GM23338 (cell line): Measurements from ENCODE around the gene ALG1L2.
"Not testable (repeated sequence)": the region's sequence is repeated elsewhere in the genome, so short reads cannot be mapped to it uniquely, and the experiment has no call there.

Experiments used
- CREB1 ChIP-seq: fragments of 250-450 bp; sonication (Bioruptor Pico); IDR thresholded peaks from 2 replicates; pipeline ENCODE4 v1.5.0; 2020; ENCODE audit warnings: low read depth, mild to moderate bottlenecking, moderate library complexity
- EZH2 ChIP-seq: fragments of 200-600 bp; sonication (generic); IDR thresholded peaks from one replicate; pipeline ENCODE4 v1.8.0; 2017; ENCODE audit warnings: antibody characterized with exemption, mild to moderate bottlenecking, low read depth; ENCODE audit not compliant: unreplicated experiment
- POLR2AphosphoS5 ChIP-seq: IDR thresholded peaks from 2 replicates; pipeline ENCODE4 v1.6.1; 2016; ENCODE audit warnings: antibody characterized with exemption, low read depth
- STAT1 ChIP-seq: IDR thresholded peaks from one replicate; pipeline ENCODE4 v1.6.1; 2016; ENCODE audit warnings: antibody characterized with exemption; ENCODE audit not compliant: unreplicated experiment
- TF ChIP-seq, protein P1 (sequence below), 2 experiments: fragments of 200-600 bp in 1 of 2; sonication (generic) in 1 of 2; conservative IDR thresholded peaks; 2 replicates each; pipeline versions ENCODE4 v1.5.1 to v1.6.1; 2016 to 2017; ENCODE audit warnings: antibody characterized with exemption in 2 of 2, low read depth in 2 of 2, mild to moderate bottlenecking in 2 of 2, moderate library complexity in 1 of 2

GRCh38 chr3:130120291-130120690, 38.7 kb downstream of the ALG1L2 start:
- TF ChIP-seq, protein P1, sequence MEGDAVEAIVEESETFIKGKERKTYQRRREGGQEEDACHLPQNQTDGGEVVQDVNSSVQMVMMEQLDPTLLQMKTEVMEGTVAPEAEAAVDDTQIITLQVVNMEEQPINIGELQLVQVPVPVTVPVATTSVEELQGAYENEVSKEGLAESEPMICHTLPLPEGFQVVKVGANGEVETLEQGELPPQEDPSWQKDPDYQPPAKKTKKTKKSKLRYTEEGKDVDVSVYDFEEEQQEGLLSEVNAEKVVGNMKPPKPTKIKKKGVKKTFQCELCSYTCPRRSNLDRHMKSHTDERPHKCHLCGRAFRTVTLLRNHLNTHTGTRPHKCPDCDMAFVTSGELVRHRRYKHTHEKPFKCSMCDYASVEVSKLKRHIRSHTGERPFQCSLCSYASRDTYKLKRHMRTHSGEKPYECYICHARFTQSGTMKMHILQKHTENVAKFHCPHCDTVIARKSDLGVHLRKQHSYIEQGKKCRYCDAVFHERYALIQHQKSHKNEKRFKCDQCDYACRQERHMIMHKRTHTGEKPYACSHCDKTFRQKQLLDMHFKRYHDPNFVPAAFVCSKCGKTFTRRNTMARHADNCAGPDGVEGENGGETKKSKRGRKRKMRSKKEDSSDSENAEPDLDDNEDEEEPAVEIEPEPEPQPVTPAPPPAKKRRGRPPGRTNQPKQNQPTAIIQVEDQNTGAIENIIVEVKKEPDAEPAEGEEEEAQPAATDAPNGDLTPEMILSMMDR (conservative IDR thresholded peaks at IDR 0.05; ENCODE audit: low read depth in 2 of 2), result not testable (repeated sequence)
- not testable (repeated sequence) for TF ChIP-seq EZH2; STAT1; POLR2AphosphoS5; CREB1 (CRISPR knock-in tag)
